SK-N-SH (cell line): ENCODE measurements around the gene STH. TPM values are rescaled to one million over a fixed set of nuclear protein-coding genes. Genes with fewer than 3 reads are reported as not detected.

Experiments
- CTCF ChIA-PET: fragments of 300-600, 350-600 bp; formaldehyde crosslinking; extraction: SDS; loops from one replicate; lab custom pipeline; 2021; lab: Yijun Ruan, JAX
- POLR2A ChIA-PET: fragments of 350-600 bp; sonication (Branson Sonifier 250); formaldehyde crosslinking; extraction: SDS; loops from one replicate; lab custom pipeline; 2020; ENCODE audit warnings: antibody characterized with exemption, inconsistent platforms; lab: Yijun Ruan, JAX
- DNase-seq: peaks from one replicate; pipeline ENCODE4 v3.0.0; 2012
- H2AFZ ChIP-seq: fragments of 200-600 bp; sonication (generic); 2 replicates; pipeline ENCODE4 v1.8.1; 2016; ENCODE audit warnings: antibody characterized with exemption, mild to moderate bottlenecking, low read depth
- H3F3A ChIP-seq: fragments of 200-600 bp; sonication (generic); replicated peaks from 2 replicates; pipeline ENCODE3; 2016; ENCODE audit warnings: antibody characterized with exemption, mild to moderate bottlenecking; ENCODE audit not compliant: insufficient read depth
- H3K27ac ChIP-seq, 2 experiments: fragments of 200-500 bp in 1 of 2; fragments of 200-600 bp in 1 of 2; sonication (Bioruptor generic) in 1 of 2; sonication (generic), shearing (Covaris generic) in 1 of 2; 2 replicates each; pipeline versions ENCODE4 v1.5.1 to v1.6.1; 2014 to 2016; ENCODE audit warnings: low read depth in 2 of 2, inconsistent platforms in 1 of 2, low read length in 1 of 2, mild to moderate bottlenecking in 1 of 2, mixed read lengths in 1 of 2
- H3K27me3 ChIP-seq: fragments of 200-600 bp; sonication (generic), shearing (Covaris generic); 2 replicates; pipeline ENCODE4 v1.6.1; 2016; ENCODE audit warnings: mixed run types; ENCODE audit not compliant: insufficient read depth
- H3K36me3 ChIP-seq, 2 experiments: fragments of 200-500 bp in 1 of 2; fragments of 200-600 bp in 1 of 2; sonication (Bioruptor generic) in 1 of 2; sonication (generic) in 1 of 2; replicated peaks in 1 of 2; 2 replicates each; pipeline versions ENCODE3 to v1.5.1; 2014 to 2016; ENCODE audit warnings: low read length in 1 of 2, mild to moderate bottlenecking in 1 of 2; ENCODE audit not compliant: insufficient read depth in 2 of 2, control insufficient read depth in 1 of 2
- H3K4me1 ChIP-seq, 2 experiments: fragments of 200-500 bp in 1 of 2; fragments of 200-600 bp in 1 of 2; sonication (Bioruptor generic) in 1 of 2; sonication (generic), shearing (Covaris generic) in 1 of 2; 2 replicates each; pipeline versions ENCODE4 v1.5.1 to v1.6.1; 2014 to 2016; ENCODE audit warnings: low read depth in 1 of 2, low read length in 1 of 2, mixed run types in 1 of 2; ENCODE audit not compliant: insufficient read depth in 2 of 2, control insufficient read depth in 1 of 2
- H3K4me2 ChIP-seq: fragments of 200-600 bp; sonication (generic), shearing (Covaris generic); 2 replicates; pipeline ENCODE4 v1.6.1; 2017; ENCODE audit warnings: mixed run types
- H3K4me3 ChIP-seq, 2 experiments: fragments of 200-500 bp in 1 of 2; fragments of 200-600 bp in 1 of 2; sonication (Bioruptor generic) in 1 of 2; sonication (generic), shearing (Covaris generic) in 1 of 2; 2 replicates each; pipeline versions ENCODE4 v1.5.1 to v1.8.1; 2014 to 2016; ENCODE audit warnings: low read depth in 2 of 2, inconsistent platforms in 1 of 2, low read length in 1 of 2, mild to moderate bottlenecking in 1 of 2, mixed read lengths in 1 of 2, moderate library complexity in 1 of 2
- H3K79me2 ChIP-seq: fragments of 200-600 bp; sonication (generic); 2 replicates; pipeline ENCODE4 v1.8.1; 2017; ENCODE audit warnings: mild to moderate bottlenecking; ENCODE audit not compliant: insufficient read depth
- H3K9ac ChIP-seq: fragments of 200-600 bp; sonication (generic); 2 replicates; pipeline ENCODE4 v1.6.1; 2017; ENCODE audit warnings: mixed run types
- H3K9me2 ChIP-seq: fragments of 200-600 bp; sonication (generic); 2 replicates; pipeline ENCODE4 v1.6.1; 2017; ENCODE audit warnings: mixed run types
- H3K9me3 ChIP-seq: fragments of 200-600 bp; sonication (generic); 2 replicates; pipeline ENCODE4 v1.6.1; 2017; ENCODE audit warnings: mixed run types, mild to moderate bottlenecking, moderate library complexity
- H4K20me1 ChIP-seq: fragments of 200-600 bp; sonication (generic); 2 replicates; pipeline ENCODE4 v1.6.1; 2017; ENCODE audit warnings: mild to moderate bottlenecking, mixed run types; ENCODE audit not compliant: insufficient read depth
- CHD2 ChIP-seq: fragments of 150-350 bp; IDR thresholded peaks from 2 replicates; pipeline ENCODE4 v1.6.1; 2018; ENCODE audit warnings: low read length; ENCODE audit not compliant: partially characterized antibody
- GATA2 ChIP-seq: sonication (generic); formaldehyde crosslinking; IDR thresholded peaks from 2 replicates; pipeline ENCODE4 v1.5.0; 2020; ENCODE audit warnings: mild to moderate bottlenecking, missing genetic modification reagents
- JUND ChIP-seq: IDR thresholded peaks from 2 replicates; pipeline ENCODE4 v1.4.0; 2012
- MEF2A ChIP-seq: IDR thresholded peaks from 2 replicates; pipeline ENCODE4 v1.4.0; 2012; ENCODE audit warnings: low read depth, borderline replicate concordance
- MXI1 ChIP-seq: IDR thresholded peaks from 2 replicates; pipeline ENCODE4 v1.6.1; 2012; ENCODE audit warnings: mild to moderate bottlenecking, low read depth, low read length, improper control_type of control experiment
- NFIC ChIP-seq: IDR thresholded peaks from 2 replicates; pipeline ENCODE4 v1.4.0; 2012; ENCODE audit warnings: borderline replicate concordance
- RAD21 ChIP-seq: IDR thresholded peaks from 2 replicates; pipeline ENCODE4 v1.6.1; 2012; ENCODE audit warnings: mild to moderate bottlenecking, low read length
- RCOR1 ChIP-seq: fragments of 150-350 bp; IDR thresholded peaks from 2 replicates; pipeline ENCODE4 v1.6.1; 2017; ENCODE audit warnings: antibody characterized with exemption, low read length
- RXRA ChIP-seq: IDR thresholded peaks from 2 replicates; pipeline ENCODE4 v1.4.0; 2012; ENCODE audit warnings: low read depth, mild to moderate bottlenecking, borderline replicate concordance
- SIN3A ChIP-seq: IDR thresholded peaks from 2 replicates; pipeline ENCODE4 v1.6.1; 2012; ENCODE audit warnings: low read depth, mild to moderate bottlenecking, low read length, moderate library complexity, borderline replicate concordance
- TCF12 ChIP-seq: IDR thresholded peaks from 2 replicates; pipeline ENCODE4 v1.4.0; 2012
- TEAD4 ChIP-seq: IDR thresholded peaks from 2 replicates; pipeline ENCODE4 v1.4.0; 2012; ENCODE audit warnings: mild to moderate bottlenecking, borderline replicate concordance; ENCODE audit not compliant: insufficient read depth
- YY1 ChIP-seq: IDR thresholded peaks from 2 replicates; pipeline ENCODE4 v1.4.0; 2012; ENCODE audit warnings: low read depth, mild to moderate bottlenecking
- WGBS: methylation state at CpG from one replicate; pipeline ENCODE4 v1.1.6; 2017; ENCODE audit warnings: low lambda C conversion rate; 5-methylcytosine and 5-hydroxymethylcytosine counted together
- polyA plus RNA-seq, 3 experiments: library from polyadenylated mRNA; depleted of rRNA; stranded (reverse); fragments of >200 nt; gene quantifications; 2 replicates each; pipeline ENCODE4 v1.2.3, GENCODE V29; 2012
- TF ChIP-seq, protein P1 (sequence below): fragments of 150-350 bp; IDR thresholded peaks from 2 replicates; pipeline ENCODE4 v1.6.1; 2016; ENCODE audit warnings: mild to moderate bottlenecking, low read depth, low read length
- TF ChIP-seq, protein P2 (sequence below): fragments of 150-350 bp; IDR thresholded peaks from 2 replicates; pipeline ENCODE4 v1.6.1; 2017; ENCODE audit warnings: antibody characterized with exemption, low read length, low read depth, borderline replicate concordance
- TF ChIP-seq, protein P3 (sequence below): IDR thresholded peaks from 2 replicates; pipeline ENCODE4 v1.4.0; 2012; ENCODE audit warnings: low read depth, borderline replicate concordance
- TF ChIP-seq, protein P4 (sequence below): IDR thresholded peaks from 2 replicates; pipeline ENCODE4 v1.6.1; 2012; ENCODE audit warnings: mild to moderate bottlenecking, low read depth, low read length, moderate library complexity

The STH gene
- polyA plus RNA-seq, 1 of the 3 experiments (the other 2 are of a cell fraction) = not detected

DNA sequence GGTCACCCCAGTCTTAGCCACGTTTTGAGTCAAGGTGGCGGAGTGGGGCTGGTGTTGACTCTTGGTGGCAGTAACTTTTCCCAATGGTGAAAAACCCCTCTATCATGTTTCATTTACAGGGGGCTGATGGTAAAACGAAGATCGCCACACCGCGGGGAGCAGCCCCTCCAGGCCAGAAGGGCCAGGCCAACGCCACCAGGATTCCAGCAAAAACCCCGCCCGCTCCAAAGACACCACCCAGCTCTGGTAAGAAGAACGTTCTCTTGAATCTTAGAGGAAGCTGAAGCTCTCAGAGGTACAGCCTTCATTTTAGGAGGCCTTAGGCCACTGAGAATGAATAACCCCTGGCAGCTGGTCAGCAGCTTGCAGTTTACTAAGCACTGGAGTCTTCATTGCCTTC lies 7.7 kb upstream of the STH start:
- Histone ChIP-seq H4K20me1 (no peaks in the 10 kb centered on the region), H3F3A (no peaks in the 10 kb centered on the region), H3K9ac (no peak overlapping the region), H3K27ac (no peak overlapping the region), H3K4me1 (peaks cover 0 to 5% of the 10 kb centered on the region in 2 experiments; a peak in 1 of 4 replicates), H3K36me3 (no peaks in the 10 kb centered on the region), H3K27me3 (no peaks in the 10 kb centered on the region), H3K9me3 (no peaks in the 10 kb centered on the region), H3K9me2 (no peaks in the 10 kb centered on the region), H3K4me2 (no peak overlapping the region), H2AFZ (no peak overlapping the region), H3K4me3 (no peak overlapping the region), H3K79me2 (no peaks in the 10 kb centered on the region)
- TF ChIP-seq MEF2A (no peak), CHD2 (no peak), JUND (no peak), GATA2 (CRISPR knock-in tag) (no peak), RAD21 (no peak), TCF12 (no peak), NFIC (no peak)
- TF ChIP-seq, protein P1, sequence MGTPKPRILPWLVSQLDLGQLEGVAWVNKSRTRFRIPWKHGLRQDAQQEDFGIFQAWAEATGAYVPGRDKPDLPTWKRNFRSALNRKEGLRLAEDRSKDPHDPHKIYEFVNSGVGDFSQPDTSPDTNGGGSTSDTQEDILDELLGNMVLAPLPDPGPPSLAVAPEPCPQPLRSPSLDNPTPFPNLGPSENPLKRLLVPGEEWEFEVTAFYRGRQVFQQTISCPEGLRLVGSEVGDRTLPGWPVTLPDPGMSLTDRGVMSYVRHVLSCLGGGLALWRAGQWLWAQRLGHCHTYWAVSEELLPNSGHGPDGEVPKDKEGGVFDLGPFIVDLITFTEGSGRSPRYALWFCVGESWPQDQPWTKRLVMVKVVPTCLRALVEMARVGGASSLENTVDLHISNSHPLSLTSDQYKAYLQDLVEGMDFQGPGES = no peak
- TF ChIP-seq, protein P2, sequence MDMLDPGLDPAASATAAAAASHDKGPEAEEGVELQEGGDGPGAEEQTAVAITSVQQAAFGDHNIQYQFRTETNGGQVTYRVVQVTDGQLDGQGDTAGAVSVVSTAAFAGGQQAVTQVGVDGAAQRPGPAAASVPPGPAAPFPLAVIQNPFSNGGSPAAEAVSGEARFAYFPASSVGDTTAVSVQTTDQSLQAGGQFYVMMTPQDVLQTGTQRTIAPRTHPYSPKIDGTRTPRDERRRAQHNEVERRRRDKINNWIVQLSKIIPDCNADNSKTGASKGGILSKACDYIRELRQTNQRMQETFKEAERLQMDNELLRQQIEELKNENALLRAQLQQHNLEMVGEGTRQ = no peak
- no peak for DNase-seq
- CTCF ChIA-PET = interaction anchor here (0.6 to 5.0 kb wide), 6 partner anchors 10 to 220 kb away, joined by 3 to 37 read pairs (median 3); no protein-coding TSS in a partner anchor
- WGBS = 86% methylated on average over 10 of the region's 10 CpGs
- POLR2A ChIA-PET = no interaction called here

DNA sequence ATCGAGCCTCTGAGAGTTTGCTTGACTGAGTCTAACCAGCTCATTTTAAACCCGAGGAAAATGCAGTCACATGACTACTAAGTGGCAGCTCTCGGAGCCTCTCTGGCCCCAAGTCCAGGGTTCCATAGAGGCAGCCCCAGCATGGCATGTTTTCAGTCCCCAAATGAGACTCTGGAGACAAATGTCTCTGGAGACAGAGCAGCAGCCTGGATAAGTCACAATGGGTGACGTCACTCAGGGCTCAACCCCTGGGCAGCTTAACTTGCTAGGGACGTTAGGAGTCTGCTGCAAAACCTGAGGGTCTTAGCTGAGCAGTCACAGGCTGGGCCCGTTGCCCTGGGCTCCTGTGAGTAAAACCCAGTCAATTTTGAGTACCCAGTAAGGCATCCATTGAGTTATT lies 6.9 kb upstream of the STH start:
- Histone ChIP-seq H3K9me3 (no peaks in the 10 kb centered on the region), H3K36me3 (no peaks in the 10 kb centered on the region), H2AFZ (no peak overlapping the region), H3K9ac (no peak overlapping the region), H3K4me3 (no peak overlapping the region), H3K79me2 (no peaks in the 10 kb centered on the region), H4K20me1 (no peaks in the 10 kb centered on the region), H3K4me2 (no peak overlapping the region), H3K27me3 (no peaks in the 10 kb centered on the region), H3K27ac (no peak overlapping the region), H3K9me2 (no peaks in the 10 kb centered on the region), H3K4me1 (peaks cover 0 to 5% of the 10 kb centered on the region in 2 experiments; a peak in 1 of 4 replicates), H3F3A (no peaks in the 10 kb centered on the region)
- WGBS = 65% methylated on average over 6 of the region's 6 CpGs
- ChIA-PET CTCF (interaction anchor here (0.8 to 5.0 kb wide), 4 partner anchors 9 to 221 kb away, joined by 3 to 37 read pairs (median 3); no protein-coding TSS in a partner anchor), POLR2A (no interaction called here)
- DNase-seq = no peak
- TF ChIP-seq RXRA (no peak), MXI1 (no peak), TEAD4 (no peak), SIN3A (no peak), YY1 (no peak), RAD21 (no peak), RCOR1 (no peak)
- TF ChIP-seq, protein P1 = no peak
- TF ChIP-seq, protein P2 = no peak
- TF ChIP-seq, protein P3, sequence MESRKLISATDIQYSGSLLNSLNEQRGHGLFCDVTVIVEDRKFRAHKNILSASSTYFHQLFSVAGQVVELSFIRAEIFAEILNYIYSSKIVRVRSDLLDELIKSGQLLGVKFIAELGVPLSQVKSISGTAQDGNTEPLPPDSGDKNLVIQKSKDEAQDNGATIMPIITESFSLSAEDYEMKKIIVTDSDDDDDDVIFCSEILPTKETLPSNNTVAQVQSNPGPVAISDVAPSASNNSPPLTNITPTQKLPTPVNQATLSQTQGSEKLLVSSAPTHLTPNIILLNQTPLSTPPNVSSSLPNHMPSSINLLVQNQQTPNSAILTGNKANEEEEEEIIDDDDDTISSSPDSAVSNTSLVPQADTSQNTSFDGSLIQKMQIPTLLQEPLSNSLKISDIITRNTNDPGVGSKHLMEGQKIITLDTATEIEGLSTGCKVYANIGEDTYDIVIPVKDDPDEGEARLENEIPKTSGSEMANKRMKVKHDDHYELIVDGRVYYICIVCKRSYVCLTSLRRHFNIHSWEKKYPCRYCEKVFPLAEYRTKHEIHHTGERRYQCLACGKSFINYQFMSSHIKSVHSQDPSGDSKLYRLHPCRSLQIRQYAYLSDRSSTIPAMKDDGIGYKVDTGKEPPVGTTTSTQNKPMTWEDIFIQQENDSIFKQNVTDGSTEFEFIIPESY = no peak
- TF ChIP-seq, protein P4, sequence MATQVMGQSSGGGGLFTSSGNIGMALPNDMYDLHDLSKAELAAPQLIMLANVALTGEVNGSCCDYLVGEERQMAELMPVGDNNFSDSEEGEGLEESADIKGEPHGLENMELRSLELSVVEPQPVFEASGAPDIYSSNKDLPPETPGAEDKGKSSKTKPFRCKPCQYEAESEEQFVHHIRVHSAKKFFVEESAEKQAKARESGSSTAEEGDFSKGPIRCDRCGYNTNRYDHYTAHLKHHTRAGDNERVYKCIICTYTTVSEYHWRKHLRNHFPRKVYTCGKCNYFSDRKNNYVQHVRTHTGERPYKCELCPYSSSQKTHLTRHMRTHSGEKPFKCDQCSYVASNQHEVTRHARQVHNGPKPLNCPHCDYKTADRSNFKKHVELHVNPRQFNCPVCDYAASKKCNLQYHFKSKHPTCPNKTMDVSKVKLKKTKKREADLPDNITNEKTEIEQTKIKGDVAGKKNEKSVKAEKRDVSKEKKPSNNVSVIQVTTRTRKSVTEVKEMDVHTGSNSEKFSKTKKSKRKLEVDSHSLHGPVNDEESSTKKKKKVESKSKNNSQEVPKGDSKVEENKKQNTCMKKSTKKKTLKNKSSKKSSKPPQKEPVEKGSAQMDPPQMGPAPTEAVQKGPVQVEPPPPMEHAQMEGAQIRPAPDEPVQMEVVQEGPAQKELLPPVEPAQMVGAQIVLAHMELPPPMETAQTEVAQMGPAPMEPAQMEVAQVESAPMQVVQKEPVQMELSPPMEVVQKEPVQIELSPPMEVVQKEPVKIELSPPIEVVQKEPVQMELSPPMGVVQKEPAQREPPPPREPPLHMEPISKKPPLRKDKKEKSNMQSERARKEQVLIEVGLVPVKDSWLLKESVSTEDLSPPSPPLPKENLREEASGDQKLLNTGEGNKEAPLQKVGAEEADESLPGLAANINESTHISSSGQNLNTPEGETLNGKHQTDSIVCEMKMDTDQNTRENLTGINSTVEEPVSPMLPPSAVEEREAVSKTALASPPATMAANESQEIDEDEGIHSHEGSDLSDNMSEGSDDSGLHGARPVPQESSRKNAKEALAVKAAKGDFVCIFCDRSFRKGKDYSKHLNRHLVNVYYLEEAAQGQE = no peak
